ENCODE data around the gene RPL35.
A peak's percentile ranks its signal among the peaks of the same experiment; 100 is the strongest.

RPL35 gene

GRCh38 chr9:124861342-124862229 lies at the start of gene RPL35, which contains the start of gene ARPC5L:
Gene RPL35 (minus strand): TSS chr9:124861957. CDS start chr9:124861912, 45 bp downstream.
Gene ARPC5L (plus strand): TSS chr9:124862130. CDS start chr9:124869291, 7,161 bp downstream.
- Histone ChIP-seq H3K9me3 (ENCODE audit: control insufficient read depth in 1 of 2, low read length in 2 of 2) (no peaks in the 10 kb centered on the region), H3K4me3 (ENCODE audit: low read depth in 1 of 2, low read length in 2 of 2) (peak within 1 kb of the TSS; percentile 83 to 88), H3K4me1 (ENCODE audit: control insufficient read depth in 1 of 2, insufficient read depth in 2 of 2, low read length in 2 of 2) (peaks cover 11 to 21% of the 10 kb centered on the region in 2 donors), H3K27me3 (ENCODE audit: low read depth, low read length) (no peaks in the 10 kb centered on the region), H3K36me3 (ENCODE audit: control insufficient read depth in 1 of 2, insufficient read depth in 2 of 2, low read length in 2 of 2) (peaks cover 35 to 39% of the 10 kb centered on the region in 2 donors), H3K27ac (ENCODE audit: low read length) (peak within 1 kb of the TSS; percentile 87)

- H3K36me3 ChIP-seq (ENCODE audit: control insufficient read depth in 1 of 2, insufficient read depth in 2 of 2, low read length in 2 of 2), result peaks cover 26 to 34% of the 10 kb centered on the region in 2 donors
Measured at GRCh38 chr9:124908098-124908497, 46.3 kb upstream of the RPL35 start.

GRCh38 chr9:124906966-124907365 lies 45.2 kb upstream of the RPL35 start:
- Histone ChIP-seq H3K27ac (ENCODE audit: low read length) (no peak overlapping the region), H3K27me3 (ENCODE audit: low read depth, low read length) (no peaks in the 10 kb centered on the region), H3K4me3 (ENCODE audit: low read depth in 1 of 2, low read length in 2 of 2) (no peak overlapping the region), H3K4me1 (ENCODE audit: control insufficient read depth in 1 of 2, insufficient read depth in 2 of 2, low read length in 2 of 2) (no peaks in the 10 kb centered on the region), H3K9me3 (ENCODE audit: control insufficient read depth in 1 of 2, low read length in 2 of 2) (no peaks in the 10 kb centered on the region), H3K36me3 (ENCODE audit: control insufficient read depth in 1 of 2, insufficient read depth in 2 of 2, low read length in 2 of 2) (peaks cover 22 to 28% of the 10 kb centered on the region in 2 donors)

More at GRCh38 chr9:124908098-124908497, 46.3 kb upstream of the RPL35 start:
- Histone ChIP-seq H3K27ac (ENCODE audit: low read length) (no peak overlapping the region), H3K4me3 (ENCODE audit: low read depth in 1 of 2, low read length in 2 of 2) (no peak overlapping the region), H3K27me3 (ENCODE audit: low read depth, low read length) (no peaks in the 10 kb centered on the region), H3K9me3 (ENCODE audit: control insufficient read depth in 1 of 2, low read length in 2 of 2) (no peaks in the 10 kb centered on the region), H3K4me1 (ENCODE audit: control insufficient read depth in 1 of 2, insufficient read depth in 2 of 2, low read length in 2 of 2) (no peaks in the 10 kb centered on the region)

GRCh38 chr9:124899845-124900244 lies 38.1 kb upstream of the RPL35 start:
- H3K4me1 ChIP-seq (ENCODE audit: control insufficient read depth in 1 of 2, insufficient read depth in 2 of 2, low read length in 2 of 2), result no peaks in the 10 kb centered on the region
- no peak overlapping the region for H3K27ac ChIP-seq (ENCODE audit: low read length)
- no peaks in the 10 kb centered on the region for H3K27me3 ChIP-seq (ENCODE audit: low read depth, low read length)
- no peak overlapping the region for H3K4me3 ChIP-seq (ENCODE audit: low read depth in 1 of 2, low read length in 2 of 2)
- peaks cover 22 to 45% of the 10 kb centered on the region in 2 donors for H3K36me3 ChIP-seq (ENCODE audit: control insufficient read depth in 1 of 2, insufficient read depth in 2 of 2, low read length in 2 of 2)
- H3K9me3 ChIP-seq (ENCODE audit: control insufficient read depth in 1 of 2, low read length in 2 of 2), result no peaks in the 10 kb centered on the region

GRCh38 chr9:124897570-124898460 lies 36.1 kb upstream of the RPL35 start:
- no peak overlapping the region for H3K27ac ChIP-seq (ENCODE audit: low read length)
- peaks cover 27 to 55% of the 10 kb centered on the region in 2 donors for H3K36me3 ChIP-seq (ENCODE audit: control insufficient read depth in 1 of 2, insufficient read depth in 2 of 2, low read length in 2 of 2)
- H3K9me3 ChIP-seq (ENCODE audit: control insufficient read depth in 1 of 2, low read length in 2 of 2), result no peaks in the 10 kb centered on the region
- no peak overlapping the region for H3K4me3 ChIP-seq (ENCODE audit: low read depth in 1 of 2, low read length in 2 of 2)
- no peaks in the 10 kb centered on the region for H3K27me3 ChIP-seq (ENCODE audit: low read depth, low read length)
- H3K4me1 ChIP-seq (ENCODE audit: control insufficient read depth in 1 of 2, insufficient read depth in 2 of 2, low read length in 2 of 2), result no peaks in the 10 kb centered on the region

- Histone ChIP-seq H3K9me3 (ENCODE audit: control insufficient read depth in 1 of 2, low read length in 2 of 2) (no peaks in the 10 kb centered on the region), H3K4me3 (ENCODE audit: low read depth in 1 of 2, low read length in 2 of 2) (no peak overlapping the region), H3K27ac (ENCODE audit: low read length) (no peak overlapping the region), H3K4me1 (ENCODE audit: control insufficient read depth in 1 of 2, insufficient read depth in 2 of 2, low read length in 2 of 2) (no peaks in the 10 kb centered on the region), H3K27me3 (ENCODE audit: low read depth, low read length) (no peaks in the 10 kb centered on the region), H3K36me3 (ENCODE audit: control insufficient read depth in 1 of 2, insufficient read depth in 2 of 2, low read length in 2 of 2) (peaks cover 35 to 58% of the 10 kb centered on the region in 2 donors)
Measured at GRCh38 chr9:124894741-124895170, 33.0 kb upstream of the RPL35 start.

GRCh38 chr9:124894035-124894740 lies 32.4 kb upstream of the RPL35 start:
- H3K4me1 ChIP-seq (ENCODE audit: control insufficient read depth in 1 of 2, insufficient read depth in 2 of 2, low read length in 2 of 2), result no peaks in the 10 kb centered on the region
- H3K9me3 ChIP-seq (ENCODE audit: control insufficient read depth in 1 of 2, low read length in 2 of 2), result no peaks in the 10 kb centered on the region
- H3K27me3 ChIP-seq (ENCODE audit: low read depth, low read length), result no peaks in the 10 kb centered on the region
- peaks cover 35 to 58% of the 10 kb centered on the region in 2 donors for H3K36me3 ChIP-seq (ENCODE audit: control insufficient read depth in 1 of 2, insufficient read depth in 2 of 2, low read length in 2 of 2)
- H3K27ac ChIP-seq (ENCODE audit: low read length), result no peak overlapping the region
- H3K4me3 ChIP-seq (ENCODE audit: low read depth in 1 of 2, low read length in 2 of 2), result no peak overlapping the region

GRCh38 chr9:124890179-124890578 lies 28.4 kb upstream of the RPL35 start:
- H3K4me3 ChIP-seq (ENCODE audit: low read depth in 1 of 2, low read length in 2 of 2), result no peak overlapping the region
- H3K27me3 ChIP-seq (ENCODE audit: low read depth, low read length), result no peaks in the 10 kb centered on the region
- H3K36me3 ChIP-seq (ENCODE audit: control insufficient read depth in 1 of 2, insufficient read depth in 2 of 2, low read length in 2 of 2), result peaks cover 44 to 69% of the 10 kb centered on the region in 2 donors
- no peaks in the 10 kb centered on the region for H3K4me1 ChIP-seq (ENCODE audit: control insufficient read depth in 1 of 2, insufficient read depth in 2 of 2, low read length in 2 of 2)
- H3K9me3 ChIP-seq (ENCODE audit: control insufficient read depth in 1 of 2, low read length in 2 of 2), result no peaks in the 10 kb centered on the region
- H3K27ac ChIP-seq (ENCODE audit: low read length), result no peak overlapping the region

GRCh38 chr9:124889006-124889405 lies 27.2 kb upstream of the RPL35 start:
- no peaks in the 10 kb centered on the region for H3K9me3 ChIP-seq (ENCODE audit: control insufficient read depth in 1 of 2, low read length in 2 of 2)
- H3K4me1 ChIP-seq (ENCODE audit: control insufficient read depth in 1 of 2, insufficient read depth in 2 of 2, low read length in 2 of 2), result no peaks in the 10 kb centered on the region
- H3K27me3 ChIP-seq (ENCODE audit: low read depth, low read length), result no peaks in the 10 kb centered on the region
- peaks cover 48 to 78% of the 10 kb centered on the region in 2 donors for H3K36me3 ChIP-seq (ENCODE audit: control insufficient read depth in 1 of 2, insufficient read depth in 2 of 2, low read length in 2 of 2)
- H3K27ac ChIP-seq (ENCODE audit: low read length), result no peak overlapping the region
- H3K4me3 ChIP-seq (ENCODE audit: low read depth in 1 of 2, low read length in 2 of 2), result no peak overlapping the region

- Histone ChIP-seq H3K36me3 (ENCODE audit: control insufficient read depth in 1 of 2, insufficient read depth in 2 of 2, low read length in 2 of 2) (peaks cover 44 to 69% of the 10 kb centered on the region in 2 donors), H3K27ac (ENCODE audit: low read length) (no peak overlapping the region), H3K27me3 (ENCODE audit: low read depth, low read length) (no peaks in the 10 kb centered on the region), H3K4me1 (ENCODE audit: control insufficient read depth in 1 of 2, insufficient read depth in 2 of 2, low read length in 2 of 2) (no peaks in the 10 kb centered on the region), H3K9me3 (ENCODE audit: control insufficient read depth in 1 of 2, low read length in 2 of 2) (no peaks in the 10 kb centered on the region), H3K4me3 (ENCODE audit: low read depth in 1 of 2, low read length in 2 of 2) (no peak overlapping the region)
Measured at GRCh38 chr9:124887832-124888231, 26.1 kb upstream of the RPL35 start.
